ENCODE data around the gene FOXS1. TPM values are rescaled to one million over a fixed set of nuclear protein-coding genes. Genes with fewer than 3 reads are reported as not detected.

The FOXS1 gene
- total RNA-seq = not detected

DNA sequence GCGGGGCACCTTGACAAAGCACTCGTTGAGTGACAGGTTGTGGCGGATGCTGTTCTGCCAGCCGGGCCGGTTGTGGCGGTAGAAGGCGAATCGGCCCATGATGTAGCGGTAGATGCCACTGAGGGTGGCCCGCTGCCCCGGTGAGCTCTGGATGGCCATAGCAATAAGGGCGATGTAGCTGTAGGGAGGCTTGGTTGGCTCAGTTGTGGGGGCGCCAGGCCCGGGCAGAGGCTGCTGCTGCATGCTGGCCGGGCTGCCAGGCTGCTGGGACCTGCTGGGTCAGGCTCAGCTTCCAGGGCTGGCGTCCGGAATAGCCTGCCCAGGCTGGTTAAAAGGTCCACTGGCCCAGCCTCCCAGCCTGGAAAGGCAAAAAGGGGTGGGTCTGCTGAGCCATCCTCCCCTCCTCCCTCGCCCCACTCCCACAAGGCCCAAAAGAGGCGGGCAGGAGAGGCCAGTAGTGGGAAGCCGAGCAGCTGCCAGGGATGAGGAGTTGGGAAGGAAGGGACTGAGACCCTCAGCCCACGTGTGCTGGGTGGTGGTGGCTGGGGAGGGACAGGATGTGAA, at the start of gene FOXS1:
Gene FOXS1 (minus strand): TSS at position 305 of the 564 bp plus-strand sequence. CDS start 62 bp downstream, at position 243.
- Mint-ChIP-seq H3K27me3 (ENCODE audit: low read depth) (peaks cover 12% of the 10 kb centered on the region), H3K27ac (no peak within 1 kb of the TSS), H3K4me3 (no peak within 1 kb of the TSS), H3K36me3 (ENCODE audit: low read depth) (no peaks in the 10 kb centered on the region), H3K9me3 (no peaks in the 10 kb centered on the region), H3K4me1 (ENCODE audit: low read depth) (no peaks in the 10 kb centered on the region)
- intact Hi-C loops (cut with micrococcal nuclease) = loop anchor here (5.0 kb wide), 1 partner anchor 213 kb away; no protein-coding TSS in a partner anchor
- CTCF ChIA-PET = interaction anchor here (0.6 to 5.4 kb wide), 4 partner anchors 9 to 244 kb away, joined by 3 to 53 read pairs (median 14); no protein-coding TSS in a partner anchor
- no peak for DNase-seq

DNA sequence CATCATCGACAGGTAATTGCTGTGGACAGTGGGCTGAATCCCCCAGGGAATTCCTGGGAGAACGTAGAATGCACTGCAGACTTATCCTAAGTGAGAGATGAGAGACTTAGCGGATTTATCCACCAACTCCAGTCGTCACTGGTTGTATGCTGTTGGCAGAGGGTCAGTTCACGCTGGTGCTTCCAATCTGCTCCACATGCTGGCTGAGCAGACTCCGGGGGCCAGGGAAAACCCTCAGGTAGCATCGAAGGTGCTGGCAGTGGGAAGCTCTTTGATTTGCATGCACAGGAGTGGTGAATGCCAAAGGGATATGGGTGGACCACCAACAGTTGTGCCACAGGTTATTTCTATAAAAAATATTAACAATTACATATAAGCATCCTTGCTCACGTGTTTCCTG, 45.2 kb upstream of the FOXS1 start:
- intact Hi-C loops (cut with micrococcal nuclease) = no loop called here
- no peaks in the 10 kb centered on the region for H3K4me1 Mint-ChIP-seq (ENCODE audit: low read depth)
- H3K27ac Mint-ChIP-seq = no peak overlapping the region
- no peaks in the 10 kb centered on the region for H3K27me3 Mint-ChIP-seq (ENCODE audit: low read depth)
- CTCF ChIA-PET = interaction anchor here (1.6 kb wide), 1 partner anchor 38 kb away, joined by 5 read pairs; no protein-coding TSS in a partner anchor
- DNase-seq = no peak
- no peaks in the 10 kb centered on the region for H3K36me3 Mint-ChIP-seq (ENCODE audit: low read depth)
- H3K4me3 Mint-ChIP-seq = no peak overlapping the region
- H3K9me3 Mint-ChIP-seq = no peaks in the 10 kb centered on the region

- no peak overlapping the region for H3K4me3 Mint-ChIP-seq
- intact Hi-C loops (cut with micrococcal nuclease) = no loop called here
Observed at GRCh38 chr20:31883829-31884228, 38.4 kb upstream of the FOXS1 start.

DNA sequence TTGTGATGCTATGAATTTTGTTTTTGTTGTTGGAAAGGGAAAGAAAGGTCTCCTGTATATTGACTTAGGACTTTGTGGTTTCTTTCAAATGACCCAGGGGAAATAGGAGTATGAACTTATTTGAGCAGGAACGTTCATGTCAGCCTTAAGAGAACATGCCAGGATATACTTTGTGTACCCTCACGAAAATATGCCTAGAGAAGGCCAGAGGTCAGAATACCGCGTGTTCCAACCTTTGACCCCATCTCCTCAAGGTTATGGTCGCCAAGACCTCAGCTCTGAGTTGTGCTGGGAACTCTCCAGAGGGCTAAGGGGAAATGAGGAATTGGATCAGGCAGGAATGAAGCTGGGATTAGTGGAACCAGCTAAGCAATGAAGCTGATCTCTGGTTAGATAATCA, 36.5 kb upstream of the FOXS1 start:
- Mint-ChIP-seq H3K9me3 (no peaks in the 10 kb centered on the region), H3K4me1 (ENCODE audit: low read depth) (peaks cover 13% of the 10 kb centered on the region), H3K36me3 (ENCODE audit: low read depth) (no peaks in the 10 kb centered on the region), H3K27ac (no peak overlapping the region), H3K4me3 (no peak overlapping the region), H3K27me3 (ENCODE audit: low read depth) (peaks cover 2% of the 10 kb centered on the region)
- no peak for DNase-seq
- intact Hi-C loops (cut with micrococcal nuclease) = no loop called here
- CTCF ChIA-PET = interaction anchor here (0.6 to 2.4 kb wide), 2 partner anchors 29 to 219 kb away, joined by 3 to 9 read pairs; no protein-coding TSS in a partner anchor

More at GRCh38 chr20:31883829-31884228, 38.4 kb upstream of the FOXS1 start:
- DNase-seq = no peak
- peaks cover 2% of the 10 kb centered on the region for H3K27me3 Mint-ChIP-seq (ENCODE audit: low read depth)
- H3K27ac Mint-ChIP-seq = no peak overlapping the region
- H3K9me3 Mint-ChIP-seq = no peaks in the 10 kb centered on the region
- H3K4me1 Mint-ChIP-seq (ENCODE audit: low read depth) = peaks cover 12% of the 10 kb centered on the region
- H3K36me3 Mint-ChIP-seq (ENCODE audit: low read depth) = no peaks in the 10 kb centered on the region
- CTCF ChIA-PET = interaction anchor here (2.4 kb wide), 1 partner anchor 31 kb away, joined by 9 read pairs; no protein-coding TSS in a partner anchor

- CTCF ChIA-PET = interaction anchor here (0.6 to 2.7 kb wide), 5 partner anchors 8 to 152 kb away, joined by 3 to 10 read pairs (median 5); partner anchors contain the start of genes DUSP15 and TTLL9
- H3K4me3 Mint-ChIP-seq = peak overlapping the region; percentile 88
- H3K9me3 Mint-ChIP-seq = no peaks in the 10 kb centered on the region
- peak; percentile 78 for DNase-seq
- H3K36me3 Mint-ChIP-seq (ENCODE audit: low read depth) = no peaks in the 10 kb centered on the region
- peaks cover 2% of the 10 kb centered on the region for H3K27me3 Mint-ChIP-seq (ENCODE audit: low read depth)
- H3K4me1 Mint-ChIP-seq (ENCODE audit: low read depth) = peaks cover 13% of the 10 kb centered on the region
- peak overlapping the region; percentile 50 for H3K27ac Mint-ChIP-seq
- intact Hi-C loops (cut with micrococcal nuclease) = no loop called here
Observed at GRCh38 chr20:31879143-31879987, 34.0 kb upstream of the FOXS1 start.

DNA sequence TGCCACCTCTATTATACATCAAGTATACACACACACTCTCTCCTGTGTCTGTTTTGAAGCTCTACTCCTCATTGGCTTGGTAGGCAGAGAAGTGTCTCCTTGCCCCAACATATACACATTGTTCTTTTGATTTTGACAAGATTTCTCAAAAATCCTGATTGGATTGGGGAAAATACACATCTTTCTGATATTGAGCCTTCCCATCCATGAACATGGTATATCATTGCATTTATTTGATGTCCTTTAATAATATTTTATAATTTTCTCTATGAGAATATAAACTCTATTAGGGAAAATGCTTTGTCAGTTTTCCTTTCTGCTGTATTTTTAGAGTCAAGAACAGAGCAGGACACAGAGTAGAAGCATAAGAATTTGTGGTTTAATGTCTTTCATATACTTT, 32.3 kb upstream of the FOXS1 start:
- intact Hi-C loops (cut with micrococcal nuclease) = no loop called here
- no peaks in the 10 kb centered on the region for H3K9me3 Mint-ChIP-seq
- CTCF ChIA-PET = no interaction called here
- peaks cover 2% of the 10 kb centered on the region for H3K27me3 Mint-ChIP-seq (ENCODE audit: low read depth)
- DNase-seq = no peak
- H3K4me3 Mint-ChIP-seq = no peak overlapping the region
- H3K4me1 Mint-ChIP-seq (ENCODE audit: low read depth) = peaks cover 13% of the 10 kb centered on the region
- no peaks in the 10 kb centered on the region for H3K36me3 Mint-ChIP-seq (ENCODE audit: low read depth)
- no peak overlapping the region for H3K27ac Mint-ChIP-seq

DNA sequence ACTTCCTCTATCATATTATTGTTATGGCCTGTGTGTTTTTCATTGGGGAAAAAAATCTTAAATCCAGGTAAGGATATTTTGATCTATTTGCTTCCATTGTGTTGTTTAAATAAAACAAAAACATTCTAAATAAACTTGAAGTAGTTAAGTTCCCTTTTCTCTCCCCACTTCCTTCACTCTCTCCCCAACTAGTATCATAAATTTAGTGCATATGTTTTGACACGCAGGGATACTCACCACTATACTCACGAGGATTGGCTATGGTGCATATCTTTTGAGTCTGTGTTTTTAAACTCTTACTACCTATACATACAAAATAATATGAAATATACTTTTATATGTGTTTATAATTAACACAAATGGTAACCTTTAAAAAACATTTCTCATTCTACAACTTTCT, 30.3 kb upstream of the FOXS1 start:
- intact Hi-C loops (cut with micrococcal nuclease) = no loop called here
- DNase-seq = no peak
- Mint-ChIP-seq H3K36me3 (ENCODE audit: low read depth) (no peaks in the 10 kb centered on the region), H3K4me1 (ENCODE audit: low read depth) (peaks cover 17% of the 10 kb centered on the region), H3K27ac (no peak overlapping the region), H3K9me3 (no peaks in the 10 kb centered on the region), H3K4me3 (no peak overlapping the region), H3K27me3 (ENCODE audit: low read depth) (peaks cover 17% of the 10 kb centered on the region)
- CTCF ChIA-PET = no interaction called here

GRCh38 chr20:31872406-31872805, 27.0 kb upstream of the FOXS1 start:
- H3K4me1 Mint-ChIP-seq (ENCODE audit: low read depth) = peaks cover 12% of the 10 kb centered on the region
- no peaks in the 10 kb centered on the region for H3K36me3 Mint-ChIP-seq (ENCODE audit: low read depth)
- no peak for DNase-seq
- no peak overlapping the region for H3K27ac Mint-ChIP-seq
- peaks cover 31% of the 10 kb centered on the region for H3K27me3 Mint-ChIP-seq (ENCODE audit: low read depth)
- intact Hi-C loops (cut with micrococcal nuclease) = no loop called here
- CTCF ChIA-PET = interaction anchor here (1.6 to 2.5 kb wide), 2 partner anchors 8 to 80 kb away, joined by 6 to 10 read pairs; partner anchors contain the start of gene PDRG1
- no peaks in the 10 kb centered on the region for H3K9me3 Mint-ChIP-seq
- H3K4me3 Mint-ChIP-seq = no peak overlapping the region

DNA sequence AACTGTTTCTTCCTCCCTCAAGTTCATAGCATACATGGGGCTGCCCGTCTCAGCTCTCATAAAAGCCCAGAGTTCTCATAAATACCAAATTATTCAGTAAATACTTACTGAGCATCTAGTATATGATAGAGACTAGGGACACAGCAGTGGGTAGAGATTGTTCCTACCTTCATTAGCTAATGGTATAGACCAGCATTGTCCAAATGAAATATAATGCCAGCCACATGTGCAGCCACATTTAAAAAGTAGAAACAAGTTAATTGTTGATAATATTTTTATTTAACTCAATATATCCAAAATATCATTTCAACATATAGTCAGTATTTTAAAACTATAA, 26.2 kb upstream of the FOXS1 start:
- intact Hi-C loops (cut with micrococcal nuclease) = no loop called here
- CTCF ChIA-PET = interaction anchor here (1.0 to 2.5 kb wide), 5 partner anchors 9 to 81 kb away, joined by 4 to 10 read pairs (median 5); partner anchors contain the start of gene PDRG1
- H3K4me1 Mint-ChIP-seq (ENCODE audit: low read depth) = peaks cover 12% of the 10 kb centered on the region

GRCh38 chr20:31870726-31871617, 25.6 kb upstream of the FOXS1 start:
- Mint-ChIP-seq H3K4me1 (ENCODE audit: low read depth) (peaks cover 12% of the 10 kb centered on the region), H3K27me3 (ENCODE audit: low read depth) (peaks cover 31% of the 10 kb centered on the region), H3K36me3 (ENCODE audit: low read depth) (no peaks in the 10 kb centered on the region), H3K27ac (no peak overlapping the region), H3K9me3 (no peaks in the 10 kb centered on the region), H3K4me3 (peak overlapping the region; percentile 42)
- DNase-seq = no peak
- intact Hi-C loops (cut with micrococcal nuclease) = no loop called here
- CTCF ChIA-PET = interaction anchor here (0.6 to 2.5 kb wide), 6 partner anchors 9 to 81 kb away, joined by 3 to 10 read pairs (median 5); partner anchors contain the start of gene PDRG1

More for the DNA sequence above, 26.2 kb upstream of the FOXS1 start:
- Mint-ChIP-seq H3K4me3 (no peak overlapping the region), H3K36me3 (ENCODE audit: low read depth) (no peaks in the 10 kb centered on the region), H3K27me3 (ENCODE audit: low read depth) (peaks cover 31% of the 10 kb centered on the region), H3K9me3 (no peaks in the 10 kb centered on the region), H3K27ac (no peak overlapping the region)
- no peak for DNase-seq

GRCh38 chr20:31869942-31870725, 24.7 kb upstream of the FOXS1 start, which contains the start of the genes DUSP15 and TTLL9:
Gene DUSP15, minus strand, starts transcription at chr20:31870527. Its CDS starts 190 bp downstream, at chr20:31870337.
Gene TTLL9, plus strand, starts transcription at chr20:31870634. Its CDS starts 493 bp downstream, at chr20:31871127.
- Mint-ChIP-seq H3K4me1 (ENCODE audit: low read depth) (peaks cover 12% of the 10 kb centered on the region), H3K9me3 (no peaks in the 10 kb centered on the region), H3K27me3 (ENCODE audit: low read depth) (peaks cover 31% of the 10 kb centered on the region), H3K4me3 (peak within 1 kb of the TSS; percentile 69), H3K36me3 (ENCODE audit: low read depth) (no peaks in the 10 kb centered on the region), H3K27ac (no peak within 1 kb of the TSS)
- intact Hi-C loops (cut with micrococcal nuclease) = no loop called here
- DNase-seq = peak; percentile 12
- CTCF ChIA-PET = interaction anchor here (0.6 to 2.5 kb wide), 2 partner anchors 10 to 13 kb away, joined by 3 to 10 read pairs; no protein-coding TSS in a partner anchor

All from activated naive CD4-positive, alpha-beta T cell treated with anti-CD3 and anti-CD28 coated beads for 36 hours (primary cell).